OCI-LY3 (cell line): ENCODE data around the gene ARID3A.

Experiments
- CTCF ChIP-seq: fragments of 200-600, 300-600 bp; sonication (generic); IDR thresholded peaks from 2 replicates; pipeline ENCODE4 v1.5.1; 2014; ENCODE audit warnings: antibody characterized with exemption, low read length, low read depth
- EZH2phosphoT487 ChIP-seq: fragments of 200-600 bp; shearing (Covaris generic); IDR thresholded peaks from 2 replicates; pipeline ENCODE4 v1.6.1; 2018; ENCODE audit warnings: antibody characterized with exemption, mixed run types, low read depth

- no peak for TF ChIP-seq CTCF
- TF ChIP-seq EZH2phosphoT487 = no peak
These were observed 22.5 kb upstream of the ARID3A start for GRCh38 chr19:903266-903797.
